H1 (cell line): Measurements from ENCODE around the gene MBTPS1. TPM values are rescaled to one million over a fixed set of nuclear protein-coding genes. Genes with fewer than 3 reads are reported as not detected.

Experiments used
- CTCF ChIA-PET: fragments of 300-600 bp; sonication (Branson Sonifier 250); formaldehyde crosslinking; loops from one replicate; lab custom pipeline; 2021; ENCODE audit not compliant: partially characterized antibody; lab: Charles Lee
- POLR2A ChIA-PET: fragments of 300-600 bp; sonication (Branson Sonifier 250); formaldehyde crosslinking; loops from one replicate; lab custom pipeline; 2021; ENCODE audit warnings: inconsistent platforms; ENCODE audit not compliant: partially characterized antibody; lab: Charles Lee
- DNase-seq, 2 experiments: peaks; one replicate each; pipeline versions ENCODE4 v3.0.0 to v3.0.0-alpha.2; 2010 to 2022; ENCODE audit warnings: low spot score in 2 of 2, low read depth in 1 of 2, mixed read lengths in 1 of 2
- FAIRE-seq: peaks from 2 replicates; lab custom pipeline; 2011; peaks lifted over from hg19 to GRCh38; lab: Jason Lieb, UNC
- H2AFZ ChIP-seq: 2 replicates; pipeline ENCODE4 v1.8.1; 2012; ENCODE audit warnings: low read length, inconsistent platforms
- H2AK5ac ChIP-seq: 2 replicates; pipeline ENCODE4 v1.6.1; 2013; ENCODE audit warnings: low read depth, low read length
- H2BK120ac ChIP-seq: replicated peaks from 2 replicates; pipeline ENCODE3; 2013; ENCODE audit warnings: low read depth, low read length, inconsistent platforms
- H2BK12ac ChIP-seq: 2 replicates; pipeline ENCODE4 v1.6.1; 2013; ENCODE audit warnings: low read depth, low read length
- H2BK15ac ChIP-seq: 2 replicates; pipeline ENCODE4 v1.6.1; 2013; ENCODE audit warnings: low read length
- H2BK20ac ChIP-seq: 2 replicates; pipeline ENCODE4 v1.6.1; 2013; ENCODE audit warnings: low read length
- H2BK5ac ChIP-seq: 2 replicates; pipeline ENCODE4 v1.6.1; 2013; ENCODE audit warnings: low read depth, low read length
- H3K14ac ChIP-seq: 2 replicates; pipeline ENCODE4 v1.6.1; 2013; ENCODE audit warnings: inconsistent platforms; ENCODE audit not compliant: insufficient read length
- H3K18ac ChIP-seq: 2 replicates; pipeline ENCODE4 v1.6.1; 2013; ENCODE audit warnings: low read length; ENCODE audit errors: extremely low read depth
- H3K23ac ChIP-seq: 2 replicates; pipeline ENCODE4 v1.6.1; 2013; ENCODE audit warnings: inconsistent platforms; ENCODE audit not compliant: insufficient read length
- H3K23me2 ChIP-seq: 2 replicates; pipeline ENCODE4 v1.6.1; 2013; ENCODE audit warnings: low read depth, low read length
- H3K27ac ChIP-seq: 2 replicates; pipeline ENCODE4 v1.6.1; 2011; ENCODE audit warnings: low read depth, low read length, inconsistent platforms
- H3K27me3 ChIP-seq, 4 experiments: replicated peaks in 1 of 4; 1 replicate in 1 of 4; 2 replicates in 3 of 4; pipeline versions ENCODE4 v1.6.1 to v1.8.1; 2011 to 2013; ENCODE audit warnings: low read length in 3 of 4, mild to moderate bottlenecking in 3 of 4, inconsistent platforms in 2 of 4, mixed read lengths in 2 of 4, moderate library complexity in 1 of 4; ENCODE audit not compliant: control insufficient read depth in 3 of 4, insufficient read depth in 3 of 4; ENCODE audit errors: extremely low read depth in 1 of 4
- H3K36me3 ChIP-seq, 4 experiments: 2 replicates each; pipeline versions ENCODE4 v1.6.1 to v1.8.1; 2011 to 2013; ENCODE audit warnings: mild to moderate bottlenecking in 4 of 4, low read length in 3 of 4, moderate library complexity in 2 of 4, control low read depth in 1 of 4, inconsistent platforms in 1 of 4; ENCODE audit not compliant: insufficient read depth in 4 of 4, control insufficient read depth in 2 of 4
- H3K4ac ChIP-seq: replicated peaks from 2 replicates; pipeline ENCODE3; 2013; ENCODE audit warnings: low read length, low read depth, mixed read lengths, inconsistent platforms; ENCODE audit not compliant: insufficient read length
- H3K4me1 ChIP-seq, 4 experiments: replicated peaks in 1 of 4; 1 replicate in 1 of 4; 2 replicates in 3 of 4; pipeline versions ENCODE4 v1.6.1 to v1.8.1; 2011 to 2013; ENCODE audit warnings: low read length in 3 of 4, inconsistent platforms in 2 of 4, mixed read lengths in 1 of 4; ENCODE audit not compliant: insufficient read depth in 4 of 4, control insufficient read depth in 3 of 4
- H3K4me2 ChIP-seq, 2 experiments: 2 replicates each; pipeline versions ENCODE4 v1.6.1 to v1.8.1; 2011 to 2013; ENCODE audit warnings: low read depth in 2 of 2, low read length in 2 of 2, control low read depth in 1 of 2, inconsistent platforms in 1 of 2, mild to moderate bottlenecking in 1 of 2; ENCODE audit not compliant: insufficient read depth in 1 of 2
- H3K4me3 ChIP-seq, 4 experiments: fragments of 200-600, 300-600 bp in 1 of 4; sonication (generic), shearing (Covaris generic), sonication (Bioruptor Twin) in 1 of 4; 2 replicates each; pipeline versions ENCODE4 v1.5.1 to v1.8.1; 2011 to 2016; ENCODE audit warnings: low read length in 4 of 4, low read depth in 3 of 4, control low read depth in 2 of 4, inconsistent platforms in 2 of 4, mild to moderate bottlenecking in 2 of 4, mixed read lengths in 1 of 4, moderate library complexity in 1 of 4; ENCODE audit not compliant: insufficient read depth in 2 of 4; ENCODE audit errors: extremely low read depth in 1 of 4
- H3K56ac ChIP-seq: replicated peaks from 2 replicates; pipeline ENCODE3; 2013; ENCODE audit warnings: low read depth, mild to moderate bottlenecking, mixed read lengths, low read length, inconsistent platforms; ENCODE audit not compliant: insufficient read length
- H3K79me1 ChIP-seq: 2 replicates; pipeline ENCODE4 v1.6.1; 2013; ENCODE audit warnings: low read depth, low read length, control low read depth
- H3K79me2 ChIP-seq, 2 experiments: 2 replicates each; pipeline versions ENCODE4 v1.6.1 to v1.8.1; 2012 to 2013; ENCODE audit warnings: low read length in 2 of 2, mild to moderate bottlenecking in 2 of 2, inconsistent platforms in 1 of 2; ENCODE audit not compliant: insufficient read depth in 2 of 2, control insufficient read depth in 1 of 2
- H3K9ac ChIP-seq, 4 experiments: replicated peaks in 1 of 4; 1 replicate in 1 of 4; 2 replicates in 3 of 4; pipeline versions ENCODE4 v1.6.1 to v1.8.1; 2011 to 2013; ENCODE audit warnings: low read depth in 3 of 4, low read length in 3 of 4, control low read depth in 2 of 4, mild to moderate bottlenecking in 2 of 4, moderate library complexity in 2 of 4, inconsistent platforms in 1 of 4; ENCODE audit errors: extremely low read depth in 1 of 4
- H3K9me3 ChIP-seq, 2 experiments: 2 replicates each; pipeline versions ENCODE4 v1.6.1 to v1.8.1; 2012 to 2013; ENCODE audit warnings: mild to moderate bottlenecking in 2 of 2, moderate library complexity in 2 of 2, control low read depth in 1 of 2, inconsistent platforms in 1 of 2, low read depth in 1 of 2, low read length in 1 of 2, mixed read lengths in 1 of 2; ENCODE audit not compliant: insufficient read depth in 2 of 2
- H4K20me1 ChIP-seq, 2 experiments: replicated peaks in 1 of 2; 2 replicates each; pipeline versions ENCODE3 to v1.8.1; 2011 to 2013; ENCODE audit warnings: inconsistent platforms in 2 of 2, low read length in 2 of 2, mild to moderate bottlenecking in 1 of 2; ENCODE audit not compliant: insufficient read depth in 2 of 2, control insufficient read depth in 1 of 2
- H4K5ac ChIP-seq: 2 replicates; pipeline ENCODE4 v1.6.1; 2013; ENCODE audit warnings: low read length, low read depth, mixed read lengths, inconsistent platforms; ENCODE audit not compliant: insufficient read length
- H4K8ac ChIP-seq: 2 replicates; pipeline ENCODE4 v1.8.0; 2013; ENCODE audit warnings: mild to moderate bottlenecking, moderate library complexity, low read length, inconsistent platforms; ENCODE audit not compliant: insufficient read depth; ENCODE audit errors: extremely low read depth
- H4K91ac ChIP-seq: replicated peaks from 2 replicates; pipeline ENCODE3; 2013; ENCODE audit warnings: low read length, mixed read lengths, inconsistent platforms; ENCODE audit not compliant: insufficient read length
- CBX8 ChIP-seq: fragments of 300-800, 300-1000 bp; sonication (generic); IDR thresholded peaks from 2 replicates; pipeline ENCODE4 v1.7.1; 2016; ENCODE audit warnings: low read depth, low read length, borderline replicate concordance
- CTBP2 ChIP-seq: IDR thresholded peaks from 2 replicates; pipeline ENCODE4 v1.7.0; 2011; ENCODE audit warnings: borderline replicate concordance, mild to moderate bottlenecking, moderate library complexity, mixed read lengths, low read length; ENCODE audit not compliant: insufficient read depth, insufficient read length
- EGR1 ChIP-seq: IDR thresholded peaks from 2 replicates; pipeline ENCODE4 v1.6.1; 2011; ENCODE audit warnings: low read depth, low read length, borderline replicate concordance
- EP300 ChIP-seq, 2 experiments: IDR thresholded peaks; 1 replicate in 1 of 2; 2 replicates in 1 of 2; pipeline ENCODE4 v1.6.1; 2011 to 2012; ENCODE audit warnings: low read depth in 2 of 2, low read length in 2 of 2, mild to moderate bottlenecking in 2 of 2, borderline replicate concordance in 1 of 2, inconsistent platforms in 1 of 2, moderate library complexity in 1 of 2
- KDM5A ChIP-seq: fragments of 200-600 bp; IDR thresholded peaks from 2 replicates; pipeline ENCODE4 v1.7.1; 2012; ENCODE audit warnings: mild to moderate bottlenecking, low read length, inconsistent platforms, mixed read lengths
- MAX ChIP-seq: IDR thresholded peaks from 2 replicates; pipeline ENCODE4 v1.6.1; 2012; ENCODE audit warnings: inconsistent platforms
- RBBP5 ChIP-seq: IDR thresholded peaks from 2 replicates; pipeline ENCODE4 v1.7.1; 2012; ENCODE audit warnings: low read depth, mild to moderate bottlenecking, inconsistent platforms, low read length, moderate library complexity, borderline replicate concordance
- RXRA ChIP-seq: IDR thresholded peaks from 2 replicates; pipeline ENCODE4 v1.6.1; 2011; ENCODE audit warnings: low read depth, mild to moderate bottlenecking, low read length, moderate library complexity; ENCODE audit not compliant: insufficient read depth
- SAP30 ChIP-seq: fragments of 300-600 bp; sonication (generic); IDR thresholded peaks from 2 replicates; pipeline ENCODE4 v1.7.1; 2012; ENCODE audit warnings: low read length, moderate library complexity, mild to moderate bottlenecking, inconsistent platforms; ENCODE audit not compliant: insufficient read depth, insufficient replicate concordance
- SIRT6 ChIP-seq: IDR thresholded peaks from one replicate; pipeline ENCODE4 v1.7.1; 2012; ENCODE audit warnings: low read length, inconsistent platforms
- SIX5 ChIP-seq: IDR thresholded peaks from 2 replicates; pipeline ENCODE4 v1.6.1; 2011; ENCODE audit warnings: mild to moderate bottlenecking, low read depth, low read length
- WGBS, 2 experiments: shearing (Covaris generic) in 1 of 2; methylation state at CpG; one replicate each; pipeline versions ENCODE4 v1.1.6 to v1.1.7; 2013 to 2015; ENCODE audit warnings: low lambda C conversion rate in 2 of 2, mixed read lengths in 2 of 2, inconsistent platforms in 1 of 2, low coverage in 1 of 2, missing lambda C conversion rate in 1 of 2; ENCODE audit not compliant: insufficient replicate concordance in 2 of 2, insufficient coverage in 1 of 2, insufficient read length in 1 of 2; ENCODE audit errors: extremely low coverage in 1 of 2, missing lambda C conversion rate in 1 of 2; 5-methylcytosine and 5-hydroxymethylcytosine counted together
- polyA plus RNA-seq, 7 experiments: library from polyadenylated mRNA; depleted of rRNA in 3 of 7; stranded (reverse) in 5 of 7; unstranded in 2 of 7; fragments of >200 nt in 5 of 7; fragments of 200-250 nt in 2 of 7; gene quantifications; 1 replicate in 5 of 7; 2 replicates in 1 of 7; 4 replicates in 1 of 7; pipeline versions ENCODE4 v1.2.1 to v1.2.3, GENCODE V29; 2011 to 2013; ENCODE audit warnings: missing spikeins in 2 of 7, mixed read lengths in 2 of 7
- total RNA-seq: library from RNA; stranded (reverse); fragmentation: NEBNext Ultra II Directional; extraction: Animal tissue kit (Norgen Biotek cat#: 25700); gene quantifications from 2 replicates; pipeline ENCODE4 v1.2.1, GENCODE V29; 2021

Gene MBTPS1
- total and polyA plus RNA-seq, 2 of the 8 experiments (the other 6 are each of a cell fraction or from before 2014, with no cell fraction given): 30.6 to 53.3 TPM

GRCh38 chr16:84138500-84138823 is 21.7 kb upstream of the MBTPS1 start:
- Histone ChIP-seq H3K4me3 (peak overlapping the region in 1 of 4 experiments; percentile 16; a peak in 1 of 8 replicates), H3K9ac (no peak overlapping the region; a peak in 1 of 7 replicates), H3K79me1 (peaks cover 15% of the 10 kb centered on the region), H3K4ac (no peak overlapping the region), H3K23ac (no peak overlapping the region), H2BK5ac (no peak overlapping the region), H3K4me2 (peak overlapping the region; percentile 31 to 48; a peak in 3 of 4 replicates), H4K8ac (no peak overlapping the region), H2BK20ac (no peak overlapping the region), H4K5ac (no peak overlapping the region), H2BK15ac (no peak overlapping the region), H3K23me2 (no peaks in the 10 kb centered on the region), H3K18ac (no peak overlapping the region), H3K56ac (no peak overlapping the region), H3K27ac (no peak overlapping the region), H2AFZ (no peak overlapping the region), H3K4me1 (peaks cover 11 to 24% (median 18%) of the 10 kb centered on the region in 4 experiments), H4K91ac (no peak overlapping the region), H2BK120ac (no peak overlapping the region), H2BK12ac (no peak overlapping the region), H4K20me1 (peaks cover 3 to 14% of the 10 kb centered on the region in 2 experiments), H3K9me3 (no peaks in the 10 kb centered on the region), H2AK5ac (no peak overlapping the region), H3K14ac (no peak overlapping the region), H3K27me3 (no peaks in the 10 kb centered on the region), H3K36me3 (peaks cover 0 to 3% (median 0%) of the 10 kb centered on the region in 4 experiments; a peak in 1 of 8 replicates), H3K79me2 (peaks cover 5 to 91% of the 10 kb centered on the region in 2 experiments; a peak in 3 of 4 replicates)
- CTCF ChIA-PET: interaction anchor here (0.6 to 4.9 kb wide), 13 partner anchors 15 to 358 kb away, joined by 3 to 44 read pairs (median 4); partner anchors contain the start of genes MBTPS1 and TAF1C
- WGBS, 2 experiments: 67% methylated on average over 2 of the region's 2 CpGs; no CpG with 5 or more reads in 1 of the 2 experiments
- DNase-seq: no peak
- TF ChIP-seq SAP30: no peak
- no peak for TF ChIP-seq CTBP2
- no peak for TF ChIP-seq KDM5A
- TF ChIP-seq CBX8: no peak
- TF ChIP-seq EGR1: no peak
- no peak for TF ChIP-seq EP300 (IDR thresholded peaks at IDR 0.05; ENCODE audit: borderline replicate concordance in 1 of 2, low read depth in 2 of 2, low read length in 2 of 2)
- TF ChIP-seq SIX5: no peak
- no peak for TF ChIP-seq RXRA
- no peak for TF ChIP-seq RBBP5
- no peak for TF ChIP-seq MAX
- no peak for TF ChIP-seq SIRT6
- POLR2A ChIA-PET: interaction anchor here (1.4 kb wide), 1 partner anchor 21 kb away, joined by 4 read pairs; the partner anchor contains the start of gene MBTPS1
- no peak for FAIRE-seq
